Measurements from ENCODE around the gene STK25.
"Not testable (repeated sequence)": the region's sequence is repeated elsewhere in the genome, so short reads cannot be mapped to it uniquely, and the experiment has no call there.

STK25 gene

DNA sequence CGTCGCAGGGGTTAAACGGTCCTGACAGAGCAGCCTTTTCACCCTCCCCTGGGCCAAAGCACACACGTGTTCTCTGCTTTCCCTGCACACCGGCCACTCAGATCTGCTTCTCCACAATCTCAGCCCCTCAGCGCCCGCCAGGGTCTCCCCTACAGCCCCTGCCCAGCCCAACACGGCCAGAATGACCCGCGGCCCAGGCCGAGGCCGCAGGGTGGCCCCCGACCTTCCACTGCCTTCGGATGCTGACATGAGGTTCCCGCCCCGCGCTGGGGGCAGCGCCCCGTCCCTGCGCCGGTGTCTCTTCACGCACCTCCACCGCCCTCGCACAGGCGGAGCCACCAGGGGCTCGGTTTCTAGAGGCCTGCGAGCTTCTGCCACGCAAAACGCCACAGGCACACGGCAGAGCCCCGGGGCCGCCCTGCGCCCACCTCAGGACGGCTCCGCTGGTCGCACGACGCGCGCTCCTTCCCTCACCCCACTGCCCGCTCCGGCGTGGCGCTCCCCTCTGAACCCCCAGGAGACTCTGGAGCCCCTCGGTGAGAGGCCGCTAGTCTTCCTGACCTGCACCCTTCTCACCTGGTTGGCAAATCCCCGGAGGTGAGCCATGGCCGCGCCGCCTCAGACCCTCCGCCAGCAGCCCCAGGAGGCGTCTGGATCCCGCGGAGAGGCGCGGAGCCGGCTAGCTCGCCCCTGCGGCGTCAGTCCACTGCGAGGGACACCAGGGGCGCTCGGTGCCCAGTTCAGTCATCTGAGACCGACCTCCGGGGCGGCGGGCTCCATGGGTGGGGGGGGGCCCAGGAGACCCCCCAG lies 749 bp downstream of the STK25 start:
- DNase-seq = peak; percentile 88

DNA sequence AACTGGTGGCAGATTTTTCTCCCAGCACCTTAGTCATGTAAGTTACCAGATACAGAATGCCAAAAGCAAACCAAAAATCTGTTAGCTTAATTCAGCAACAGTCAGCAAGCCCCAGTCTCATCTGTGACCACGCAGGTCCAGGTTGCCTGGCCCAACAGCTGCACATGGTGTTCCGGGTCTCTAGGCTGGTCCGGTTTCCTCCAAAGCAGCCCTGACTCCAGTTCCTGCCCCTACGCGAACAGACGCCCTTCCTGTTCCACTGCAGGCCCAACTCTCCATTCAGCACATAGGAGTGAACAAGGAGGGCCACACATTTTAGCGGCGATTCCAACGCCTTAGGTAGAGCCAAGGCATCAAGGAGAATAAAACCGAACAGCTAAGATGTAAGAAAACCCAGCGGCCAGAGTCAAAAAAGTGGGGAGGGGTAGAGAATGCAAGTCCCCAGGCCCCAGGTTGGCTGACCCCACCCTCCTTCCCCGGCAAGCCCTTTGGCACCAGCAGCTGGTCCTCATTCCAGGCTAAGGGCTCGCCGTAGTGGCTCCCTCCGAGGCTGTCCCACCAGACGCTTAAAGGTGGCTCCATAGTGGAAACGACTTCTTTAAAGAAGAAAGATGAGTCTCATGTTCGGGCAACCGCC lies 1.5 kb downstream of the STK25 start:
- no peak for DNase-seq

- not testable (repeated sequence) for DNase-seq
Measured at GRCh38 chr2:241506317-241506716, 2.1 kb downstream of the STK25 start.

- no peak for DNase-seq
Measured at GRCh38 chr2:241505781-241506201, 2.6 kb downstream of the STK25 start.

- no peak for DNase-seq
Measured at GRCh38 chr2:241505086-241505780, 3.2 kb downstream of the STK25 start.

DNA sequence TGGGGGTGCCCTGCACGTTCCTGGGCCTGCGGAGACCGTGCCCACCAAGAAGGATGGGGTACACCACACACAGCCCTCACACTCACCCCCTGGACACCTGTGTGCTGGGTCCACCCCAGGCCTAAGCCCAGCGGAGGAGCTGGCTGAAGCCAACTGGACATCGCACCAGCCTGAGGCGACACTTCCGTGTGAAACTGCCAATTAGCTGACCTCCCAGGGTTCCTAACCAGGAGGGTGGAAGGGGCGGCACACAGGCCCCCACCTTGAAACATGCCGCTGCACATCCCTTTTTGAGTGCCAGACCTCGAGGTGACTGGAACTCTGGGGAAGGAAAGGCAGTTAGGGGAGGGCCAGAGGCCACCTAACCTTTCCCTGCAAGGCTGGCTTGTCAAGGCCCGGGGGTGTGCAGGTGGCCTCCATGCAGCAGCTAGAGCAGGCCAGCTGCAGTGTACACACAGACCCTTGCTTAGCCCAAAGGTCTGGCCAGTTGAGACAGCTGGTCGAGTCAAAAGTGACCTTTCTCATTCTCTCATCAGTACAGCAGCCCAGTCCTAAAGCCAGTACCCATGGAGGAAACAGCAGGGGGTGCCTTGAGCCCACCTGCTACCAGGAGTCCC lies 4.5 kb downstream of the STK25 start:
- no peak for DNase-seq

GRCh38 chr2:241502281-241502680 lies 6.1 kb downstream of the STK25 start:
- DNase-seq = no peak

- no peak for DNase-seq
Measured at GRCh38 chr2:241501551-241501950, 6.8 kb downstream of the STK25 start.

GRCh38 chr2:241501099-241501541 lies 7.3 kb downstream of the STK25 start:
- no peak for DNase-seq

GRCh38 chr2:241500431-241500975 lies 7.9 kb downstream of the STK25 start:
- no peak for DNase-seq

- no peak for DNase-seq
Measured at GRCh38 chr2:241500016-241500415, 8.4 kb downstream of the STK25 start.

GRCh38 chr2:241499146-241499965 lies 9.0 kb downstream of the STK25 start:
- no peak for DNase-seq

GRCh38 chr2:241498115-241499070 lies 10.0 kb downstream of the STK25 start:
- DNase-seq = no peak

- DNase-seq = no peak
Measured at GRCh38 chr2:241496904-241497877, 11.2 kb downstream of the STK25 start.

GRCh38 chr2:241496003-241496707 lies 12.2 kb downstream of the STK25 start:
- no peak for DNase-seq

DNA sequence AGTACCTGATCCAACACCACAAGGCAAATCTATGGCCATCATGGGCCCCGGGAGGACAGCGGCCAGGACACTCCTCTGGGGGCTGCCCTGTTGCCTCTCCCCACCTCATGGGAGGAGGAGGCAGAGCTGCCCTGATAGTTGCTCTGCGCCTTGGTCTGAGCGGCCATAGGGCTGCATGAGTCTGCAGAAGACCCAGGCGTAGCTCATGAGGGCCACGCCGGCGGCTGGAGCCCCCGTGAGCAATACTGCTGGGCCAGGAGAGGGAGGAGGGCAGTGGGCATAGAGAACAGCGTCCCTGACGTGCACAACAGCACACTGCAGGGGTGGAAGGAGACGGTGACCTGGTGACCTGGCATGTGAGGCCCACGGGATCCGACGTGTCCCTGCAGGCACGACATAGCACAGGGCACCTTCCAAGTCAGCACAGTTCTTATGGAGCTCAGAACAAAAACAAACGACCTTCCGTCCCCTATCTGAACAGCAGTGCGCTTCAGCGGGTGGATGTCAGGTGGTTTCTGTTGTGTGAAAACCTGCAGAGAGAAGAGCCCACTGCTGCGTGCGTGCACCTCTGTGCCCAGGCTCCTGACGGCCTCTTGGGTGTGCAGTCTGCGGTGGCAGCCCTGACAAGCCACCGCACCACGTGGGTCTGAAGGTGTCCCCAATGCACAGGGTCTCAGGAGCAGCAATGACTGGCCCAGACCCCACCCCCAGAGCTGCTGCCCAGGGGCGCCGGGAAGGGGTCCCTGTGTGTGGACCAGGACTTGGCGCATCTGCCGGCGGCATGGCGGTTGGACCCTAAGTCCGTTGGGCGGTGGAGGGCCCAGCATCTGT lies 13.0 kb downstream of the STK25 start:
- no peak for DNase-seq

GRCh38 chr2:241494311-241494908 lies 14.0 kb downstream of the STK25 start:
- DNase-seq = no peak

DNA sequence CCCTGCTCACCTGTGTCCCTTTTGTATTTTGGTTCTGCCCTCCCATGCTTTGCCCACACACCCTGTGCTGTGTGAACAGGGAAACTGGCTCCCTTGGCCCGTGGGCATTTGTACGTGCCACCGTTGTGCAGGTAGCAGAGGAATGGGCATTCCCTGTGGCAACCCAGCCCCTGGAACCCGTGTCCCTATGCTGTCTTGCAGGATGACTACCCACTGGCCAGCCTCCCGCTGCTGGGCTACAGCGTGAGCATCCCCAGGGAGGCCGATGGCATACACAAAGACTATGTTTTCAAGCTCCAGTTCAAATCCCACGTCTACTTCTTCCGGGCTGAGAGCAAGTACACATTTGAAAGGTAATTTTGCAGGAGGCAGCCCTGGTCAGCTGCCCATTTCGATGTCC lies 15.3 kb downstream of the STK25 start:
- DNase-seq = no peak

Data from 8988T (cell line).